Measurements from ENCODE around the gene HRH1.

GRCh38 chr3:11220230-11220629 is 65.9 kb downstream of the HRH1 start:
- TF ChIP-seq ZBTB17 (tag by site-specific recombination; IDR thresholded peaks at IDR 0.05) (no peak), ZNF26 (tag by site-specific recombination; IDR thresholded peaks at IDR 0.05) (no peak), PRDM4 (tag by site-specific recombination; IDR thresholded peaks at IDR 0.05) (no peak)

All from HEK293 (cell line).